ENCODE measurements around the gene ERVV-1. TPM values are rescaled to one million over a fixed set of nuclear protein-coding genes. Genes with fewer than 3 reads are reported as not detected.

Gene ERVV-1
- total RNA-seq, 1 experiment from 2014 or later: not detected

GRCh38 chr19:52995711-52996110 is 18.0 kb upstream of the ERVV-1 start:
- H3K9me3 ChIP-seq (ENCODE audit: low read depth, low read length, poor library complexity, severe bottlenecking): no peaks in the 10 kb centered on the region
- no TSS peak for BruUV-seq (replicated peaks)
- H3K27me3 ChIP-seq (replicated peaks; ENCODE audit: insufficient read depth, low read depth, low read length, poor library complexity): no peaks in the 10 kb centered on the region
- TF ChIP-seq EZH2 (IDR thresholded peaks at IDR 0.05; ENCODE audit: borderline replicate concordance, low read depth, low read length, poor library complexity, severe bottlenecking) (no peak), CTCF (conservative IDR thresholded peaks at IDR 0.05; ENCODE audit: low read depth, low read length) (no peak)
- POLR2A ChIA-PET (ENCODE audit: low non-redundant PET): no interaction called here
- no peaks in the 10 kb centered on the region for H3K4me1 ChIP-seq (ENCODE audit: insufficient read depth, low read length, poor library complexity, severe bottlenecking)
- no peak for DNase-seq (ENCODE audit: low spot score)
- H3K36me3 ChIP-seq (ENCODE audit: insufficient read depth, low read length, poor library complexity, severe bottlenecking): no peaks in the 10 kb centered on the region
- H3K4me3 ChIP-seq (ENCODE audit: low read depth, low read length, poor library complexity, severe bottlenecking): no peak overlapping the region
- CTCF ChIA-PET: no interaction called here
- no peak overlapping the region for H3K27ac ChIP-seq (ENCODE audit: low read depth, low read length, poor library complexity, severe bottlenecking)
- intact Hi-C loops (cut with micrococcal nuclease; ENCODE audit: unreplicated experiment): no loop called here

GRCh38 chr19:52997975-52998374 is 15.7 kb upstream of the ERVV-1 start:
- BruUV-seq (replicated peaks): no TSS peak
- Histone ChIP-seq H3K9me3 (ENCODE audit: low read depth, low read length, poor library complexity, severe bottlenecking) (no peaks in the 10 kb centered on the region), H3K27me3 (replicated peaks; ENCODE audit: insufficient read depth, low read depth, low read length, poor library complexity) (no peaks in the 10 kb centered on the region), H3K4me1 (ENCODE audit: insufficient read depth, low read length, poor library complexity, severe bottlenecking) (no peaks in the 10 kb centered on the region), H3K27ac (ENCODE audit: low read depth, low read length, poor library complexity, severe bottlenecking) (no peak overlapping the region), H3K36me3 (ENCODE audit: insufficient read depth, low read length, poor library complexity, severe bottlenecking) (no peaks in the 10 kb centered on the region), H3K4me3 (ENCODE audit: low read depth, low read length, poor library complexity, severe bottlenecking) (no peak overlapping the region)
- DNase-seq (ENCODE audit: low spot score): no peak
- ChIA-PET CTCF (no interaction called here), POLR2A (ENCODE audit: low non-redundant PET) (no interaction called here)
- intact Hi-C loops (cut with micrococcal nuclease; ENCODE audit: unreplicated experiment): no loop called here
- TF ChIP-seq EZH2 (IDR thresholded peaks at IDR 0.05; ENCODE audit: borderline replicate concordance, low read depth, low read length, poor library complexity, severe bottlenecking) (no peak), CTCF (conservative IDR thresholded peaks at IDR 0.05; ENCODE audit: low read depth, low read length) (no peak)

GRCh38 chr19:53002479-53002878 is 11.2 kb upstream of the ERVV-1 start:
- POLR2A ChIA-PET (ENCODE audit: low non-redundant PET): no interaction called here
- Histone ChIP-seq H3K27me3 (replicated peaks; ENCODE audit: insufficient read depth, low read depth, low read length, poor library complexity) (no peaks in the 10 kb centered on the region), H3K27ac (ENCODE audit: low read depth, low read length, poor library complexity, severe bottlenecking) (no peak overlapping the region), H3K4me3 (ENCODE audit: low read depth, low read length, poor library complexity, severe bottlenecking) (no peak overlapping the region), H3K4me1 (ENCODE audit: insufficient read depth, low read length, poor library complexity, severe bottlenecking) (no peaks in the 10 kb centered on the region), H3K36me3 (ENCODE audit: insufficient read depth, low read length, poor library complexity, severe bottlenecking) (no peaks in the 10 kb centered on the region), H3K9me3 (ENCODE audit: low read depth, low read length, poor library complexity, severe bottlenecking) (no peaks in the 10 kb centered on the region)
- TF ChIP-seq EZH2 (IDR thresholded peaks at IDR 0.05; ENCODE audit: borderline replicate concordance, low read depth, low read length, poor library complexity, severe bottlenecking) (no peak), CTCF (conservative IDR thresholded peaks at IDR 0.05; ENCODE audit: low read depth, low read length) (no peak)
- intact Hi-C loops (cut with micrococcal nuclease; ENCODE audit: unreplicated experiment): no loop called here
- DNase-seq (ENCODE audit: low spot score): no peak
- CTCF ChIA-PET: no interaction called here
- no TSS peak for BruUV-seq (replicated peaks)

All from A673 (cell line).